Liver (tissue), 9 donors: ENCODE results near the gene ETS2. TPM values are rescaled to one million over a fixed set of nuclear protein-coding genes. Genes with fewer than 3 reads are reported as not detected.

Experiments used
- DNase-seq: peaks from one replicate; pipeline ENCODE4 v3.0.0-alpha.2; 2017; ENCODE audit warnings: low spot score
- H3K27ac ChIP-seq, 2 donors: one replicate each; pipeline ENCODE4 v1.7.0; 2013; ENCODE audit warnings: inconsistent platforms in 2 of 2, low read length in 2 of 2, control low read depth in 1 of 2, low read depth in 1 of 2, mild to moderate bottlenecking in 1 of 2
- H3K27me3 ChIP-seq, 4 donors: one replicate each; pipeline versions ENCODE4 v1.6.1 to v1.7.0; 2013; ENCODE audit warnings: low read length in 3 of 4, inconsistent platforms in 1 of 4, mild to moderate bottlenecking in 1 of 4, moderate library complexity in 1 of 4; ENCODE audit not compliant: control insufficient read depth in 4 of 4, insufficient read depth in 4 of 4
- H3K36me3 ChIP-seq, 4 donors: one replicate each; pipeline versions ENCODE4 v1.6.1 to v1.7.0; 2013; ENCODE audit warnings: low read length in 3 of 4, mild to moderate bottlenecking in 3 of 4, low read depth in 1 of 4, moderate library complexity in 1 of 4; ENCODE audit not compliant: control insufficient read depth in 4 of 4, insufficient read depth in 3 of 4
- H3K4me1 ChIP-seq, 4 donors: one replicate each; pipeline versions ENCODE4 v1.6.1 to v1.7.0; 2013; ENCODE audit warnings: low read length in 3 of 4, mild to moderate bottlenecking in 3 of 4, moderate library complexity in 1 of 4; ENCODE audit not compliant: control insufficient read depth in 4 of 4, insufficient read depth in 4 of 4
- H3K4me3 ChIP-seq, 3 donors: one replicate each; pipeline versions ENCODE4 v1.6.1 to v1.7.0; 2013; ENCODE audit warnings: low read length in 3 of 3, control low read depth in 1 of 3, low read depth in 1 of 3, mild to moderate bottlenecking in 1 of 3
- H3K9ac ChIP-seq, 2 donors: one replicate each; pipeline ENCODE4 v1.7.0; 2013; ENCODE audit warnings: low read length in 2 of 2, mild to moderate bottlenecking in 2 of 2, moderate library complexity in 2 of 2, control low read depth in 1 of 2, low read depth in 1 of 2
- H3K9me3 ChIP-seq, 4 donors: one replicate each; pipeline versions ENCODE4 v1.6.1 to v1.7.0; 2013; ENCODE audit warnings: low read length in 3 of 4; ENCODE audit not compliant: control insufficient read depth in 4 of 4
- EGR1 ChIP-seq, 2 donors: IDR thresholded peaks; 2 replicates each; pipeline ENCODE4 v1.6.1; 2016 to 2018; ENCODE audit warnings: antibody characterized with exemption in 2 of 2, low read depth in 2 of 2
- FOXA2 ChIP-seq: IDR thresholded peaks from 2 replicates; pipeline ENCODE4 v1.6.1; 2016; ENCODE audit warnings: antibody characterized with exemption
- GABPA ChIP-seq, 2 donors: IDR thresholded peaks in 1 of 2; conservative IDR thresholded peaks in 1 of 2; 2 replicates each; pipeline ENCODE4 v1.6.1; 2016; ENCODE audit warnings: antibody characterized with exemption in 2 of 2, mild to moderate bottlenecking in 1 of 2, moderate library complexity in 1 of 2
- HNF4A ChIP-seq, 2 donors: conservative IDR thresholded peaks; 2 replicates each; pipeline ENCODE4 v1.6.1; 2016; ENCODE audit warnings: antibody characterized with exemption in 2 of 2, mild to moderate bottlenecking in 2 of 2
- HNF4G ChIP-seq: IDR thresholded peaks from 2 replicates; pipeline ENCODE4 v1.6.1; 2016; ENCODE audit warnings: antibody characterized with exemption
- MAX ChIP-seq: IDR thresholded peaks from 2 replicates; pipeline ENCODE4 v1.6.1; 2016; ENCODE audit warnings: antibody characterized with exemption
- NR2F2 ChIP-seq: IDR thresholded peaks from 2 replicates; pipeline ENCODE4 v1.6.1; 2016; ENCODE audit warnings: antibody characterized with exemption
- RAD21 ChIP-seq, 2 donors: IDR thresholded peaks; 2 replicates each; pipeline ENCODE4 v1.6.1; 2016; ENCODE audit warnings: antibody characterized with exemption in 2 of 2, mild to moderate bottlenecking in 2 of 2
- RXRA ChIP-seq, 2 donors: IDR thresholded peaks; 2 replicates each; pipeline ENCODE4 v1.6.1; 2017 to 2018; ENCODE audit warnings: antibody characterized with exemption in 2 of 2, mild to moderate bottlenecking in 1 of 2
- SP1 ChIP-seq: IDR thresholded peaks from 2 replicates; pipeline ENCODE4 v1.6.1; 2018; ENCODE audit warnings: antibody characterized with exemption, mild to moderate bottlenecking
- TAF1 ChIP-seq: conservative IDR thresholded peaks from 2 replicates; pipeline ENCODE4 v1.6.1; 2016; ENCODE audit warnings: antibody characterized with exemption, mild to moderate bottlenecking
- YY1 ChIP-seq: IDR thresholded peaks from 2 replicates; pipeline ENCODE4 v1.6.1; 2016; ENCODE audit warnings: antibody characterized with exemption, mild to moderate bottlenecking
- WGBS: extraction: QIAGEN DNeasy Blood & Tissue Kit; methylation state at CpG from one replicate; pipeline ENCODE4 v1.1.7; 2013; 5-methylcytosine and 5-hydroxymethylcytosine counted together
- polyA plus RNA-seq, 2 donors: library from polyadenylated mRNA; stranded (reverse) in 1 of 2; unstranded in 1 of 2; fragments of 200-250 nt in 1 of 2; fragments of >200 nt in 1 of 2; fragmentation: Nextera tagmentation in 1 of 2; extraction: Ambion mirVana in 1 of 2; gene quantifications; one replicate each; pipeline versions ENCODE4 v1.2.1 to v1.2.3, GENCODE V29; 2013 to 2015
- total RNA-seq, 2 donors: library from RNA; depleted of rRNA; stranded (reverse); fragments of >200 nt; gene quantifications; one replicate each; pipeline ENCODE4 v1.2.3, GENCODE V29; 2014
- TF ChIP-seq, protein P1 (sequence below): IDR thresholded peaks from 2 replicates; pipeline ENCODE4 v1.6.1; 2016; ENCODE audit warnings: antibody characterized with exemption, mild to moderate bottlenecking
- TF ChIP-seq, protein P2 (sequence below): IDR thresholded peaks from 2 replicates; pipeline ENCODE4 v1.6.1; 2016; ENCODE audit warnings: antibody characterized with exemption
- TF ChIP-seq, protein P3 (sequence below): fragments of 150-350 bp; IDR thresholded peaks from 2 replicates; pipeline ENCODE4 v1.5.1; 2017; ENCODE audit warnings: improper control_type of control experiment, low read depth, low read length; ENCODE audit not compliant: missing input control
- TF ChIP-seq, protein P4 (sequence below): IDR thresholded peaks from 2 replicates; pipeline ENCODE4 v1.6.1; 2016; ENCODE audit warnings: antibody characterized with exemption
- donor health status: healthy.
- donor health status: healthy.
- donor health status: healthy.
- donor health status: healthy.
- donor health status: healthy.

The ETS2 gene
- total and polyA plus RNA-seq, 4 donors: 20.2 to 90.7 (median 41.8) TPM

- Histone ChIP-seq H3K9me3 (peaks cover 0 to 4% (median 0%) of the 10 kb centered on the region in 4 donors), H3K36me3 (no peaks in the 10 kb centered on the region), H3K9ac (no peak overlapping the region), H3K4me1 (no peaks in the 10 kb centered on the region), H3K27me3 (no peaks in the 10 kb centered on the region), H3K27ac (no peak overlapping the region), H3K4me3 (no peak overlapping the region)
- TF ChIP-seq SP1 (no peak), EGR1 (IDR thresholded peaks at IDR 0.05; ENCODE audit: low read depth in 2 of 2) (no peak), FOXA2 (no peak), TAF1 (no peak), NR2F2 (no peak), YY1 (no peak)
- TF ChIP-seq, protein P1, sequence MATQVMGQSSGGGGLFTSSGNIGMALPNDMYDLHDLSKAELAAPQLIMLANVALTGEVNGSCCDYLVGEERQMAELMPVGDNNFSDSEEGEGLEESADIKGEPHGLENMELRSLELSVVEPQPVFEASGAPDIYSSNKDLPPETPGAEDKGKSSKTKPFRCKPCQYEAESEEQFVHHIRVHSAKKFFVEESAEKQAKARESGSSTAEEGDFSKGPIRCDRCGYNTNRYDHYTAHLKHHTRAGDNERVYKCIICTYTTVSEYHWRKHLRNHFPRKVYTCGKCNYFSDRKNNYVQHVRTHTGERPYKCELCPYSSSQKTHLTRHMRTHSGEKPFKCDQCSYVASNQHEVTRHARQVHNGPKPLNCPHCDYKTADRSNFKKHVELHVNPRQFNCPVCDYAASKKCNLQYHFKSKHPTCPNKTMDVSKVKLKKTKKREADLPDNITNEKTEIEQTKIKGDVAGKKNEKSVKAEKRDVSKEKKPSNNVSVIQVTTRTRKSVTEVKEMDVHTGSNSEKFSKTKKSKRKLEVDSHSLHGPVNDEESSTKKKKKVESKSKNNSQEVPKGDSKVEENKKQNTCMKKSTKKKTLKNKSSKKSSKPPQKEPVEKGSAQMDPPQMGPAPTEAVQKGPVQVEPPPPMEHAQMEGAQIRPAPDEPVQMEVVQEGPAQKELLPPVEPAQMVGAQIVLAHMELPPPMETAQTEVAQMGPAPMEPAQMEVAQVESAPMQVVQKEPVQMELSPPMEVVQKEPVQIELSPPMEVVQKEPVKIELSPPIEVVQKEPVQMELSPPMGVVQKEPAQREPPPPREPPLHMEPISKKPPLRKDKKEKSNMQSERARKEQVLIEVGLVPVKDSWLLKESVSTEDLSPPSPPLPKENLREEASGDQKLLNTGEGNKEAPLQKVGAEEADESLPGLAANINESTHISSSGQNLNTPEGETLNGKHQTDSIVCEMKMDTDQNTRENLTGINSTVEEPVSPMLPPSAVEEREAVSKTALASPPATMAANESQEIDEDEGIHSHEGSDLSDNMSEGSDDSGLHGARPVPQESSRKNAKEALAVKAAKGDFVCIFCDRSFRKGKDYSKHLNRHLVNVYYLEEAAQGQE: no peak
- 90% methylated on average over 5 of the region's 5 CpGs for WGBS
- DNase-seq: no peak
These were observed 30.0 kb upstream of the ETS2 start for GRCh38 chr21:38775733-38776132.

DNA sequence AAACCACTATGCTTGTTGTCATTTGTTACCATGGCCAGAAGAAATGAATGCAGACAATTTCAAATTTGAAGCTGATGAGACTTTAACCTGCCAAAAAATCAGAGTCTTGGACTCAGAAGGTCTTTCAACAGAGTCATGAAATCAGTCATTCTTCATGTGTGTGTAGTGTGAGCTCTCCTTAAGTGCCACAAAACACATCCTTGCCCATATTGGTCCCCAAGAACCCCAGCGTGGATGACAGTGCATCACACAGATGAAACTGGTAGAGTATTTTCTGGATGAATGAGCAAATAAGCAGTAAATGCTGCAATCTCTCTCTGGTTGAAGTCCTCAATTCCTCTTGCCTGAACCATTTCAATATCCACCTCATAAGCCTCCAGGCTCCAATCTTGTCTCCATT lies 28.7 kb upstream of the ETS2 start:
- no peak overlapping the region for H3K27ac ChIP-seq
- 83% methylated on average over 1 of the region's 1 CpG for WGBS

More for the DNA sequence above, 28.7 kb upstream of the ETS2 start:
- no peaks in the 10 kb centered on the region for H3K27me3 ChIP-seq
- no peaks in the 10 kb centered on the region for H3K4me1 ChIP-seq
- H3K36me3 ChIP-seq: no peaks in the 10 kb centered on the region
- H3K9me3 ChIP-seq: peaks cover 0 to 4% (median under 1%) of the 10 kb centered on the region in 4 donors
- no peak overlapping the region for H3K9ac ChIP-seq
- DNase-seq: no peak
- no peak overlapping the region for H3K4me3 ChIP-seq
- TF ChIP-seq, protein P2, sequence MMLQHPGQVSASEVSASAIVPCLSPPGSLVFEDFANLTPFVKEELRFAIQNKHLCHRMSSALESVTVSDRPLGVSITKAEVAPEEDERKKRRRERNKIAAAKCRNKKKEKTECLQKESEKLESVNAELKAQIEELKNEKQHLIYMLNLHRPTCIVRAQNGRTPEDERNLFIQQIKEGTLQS: no peak
- no peak for TF ChIP-seq RAD21 (IDR thresholded peaks at IDR 0.05)
- no peak for TF ChIP-seq HNF4G
- no peak for TF ChIP-seq MAX
- no peak for TF ChIP-seq HNF4A (conservative IDR thresholded peaks at IDR 0.05)
- TF ChIP-seq YY1: no peak
- TF ChIP-seq, protein P3, sequence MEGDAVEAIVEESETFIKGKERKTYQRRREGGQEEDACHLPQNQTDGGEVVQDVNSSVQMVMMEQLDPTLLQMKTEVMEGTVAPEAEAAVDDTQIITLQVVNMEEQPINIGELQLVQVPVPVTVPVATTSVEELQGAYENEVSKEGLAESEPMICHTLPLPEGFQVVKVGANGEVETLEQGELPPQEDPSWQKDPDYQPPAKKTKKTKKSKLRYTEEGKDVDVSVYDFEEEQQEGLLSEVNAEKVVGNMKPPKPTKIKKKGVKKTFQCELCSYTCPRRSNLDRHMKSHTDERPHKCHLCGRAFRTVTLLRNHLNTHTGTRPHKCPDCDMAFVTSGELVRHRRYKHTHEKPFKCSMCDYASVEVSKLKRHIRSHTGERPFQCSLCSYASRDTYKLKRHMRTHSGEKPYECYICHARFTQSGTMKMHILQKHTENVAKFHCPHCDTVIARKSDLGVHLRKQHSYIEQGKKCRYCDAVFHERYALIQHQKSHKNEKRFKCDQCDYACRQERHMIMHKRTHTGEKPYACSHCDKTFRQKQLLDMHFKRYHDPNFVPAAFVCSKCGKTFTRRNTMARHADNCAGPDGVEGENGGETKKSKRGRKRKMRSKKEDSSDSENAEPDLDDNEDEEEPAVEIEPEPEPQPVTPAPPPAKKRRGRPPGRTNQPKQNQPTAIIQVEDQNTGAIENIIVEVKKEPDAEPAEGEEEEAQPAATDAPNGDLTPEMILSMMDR: no peak
- no peak for TF ChIP-seq GABPA (IDR thresholded peaks at IDR 0.05 in 1 of 2, conservative IDR thresholded peaks at IDR 0.05 in 1 of 2)
- no peak for TF ChIP-seq EGR1 (IDR thresholded peaks at IDR 0.05; ENCODE audit: low read depth in 2 of 2)
- TF ChIP-seq NR2F2: no peak
- no peak for TF ChIP-seq RXRA (IDR thresholded peaks at IDR 0.05)
- TF ChIP-seq, protein P4, sequence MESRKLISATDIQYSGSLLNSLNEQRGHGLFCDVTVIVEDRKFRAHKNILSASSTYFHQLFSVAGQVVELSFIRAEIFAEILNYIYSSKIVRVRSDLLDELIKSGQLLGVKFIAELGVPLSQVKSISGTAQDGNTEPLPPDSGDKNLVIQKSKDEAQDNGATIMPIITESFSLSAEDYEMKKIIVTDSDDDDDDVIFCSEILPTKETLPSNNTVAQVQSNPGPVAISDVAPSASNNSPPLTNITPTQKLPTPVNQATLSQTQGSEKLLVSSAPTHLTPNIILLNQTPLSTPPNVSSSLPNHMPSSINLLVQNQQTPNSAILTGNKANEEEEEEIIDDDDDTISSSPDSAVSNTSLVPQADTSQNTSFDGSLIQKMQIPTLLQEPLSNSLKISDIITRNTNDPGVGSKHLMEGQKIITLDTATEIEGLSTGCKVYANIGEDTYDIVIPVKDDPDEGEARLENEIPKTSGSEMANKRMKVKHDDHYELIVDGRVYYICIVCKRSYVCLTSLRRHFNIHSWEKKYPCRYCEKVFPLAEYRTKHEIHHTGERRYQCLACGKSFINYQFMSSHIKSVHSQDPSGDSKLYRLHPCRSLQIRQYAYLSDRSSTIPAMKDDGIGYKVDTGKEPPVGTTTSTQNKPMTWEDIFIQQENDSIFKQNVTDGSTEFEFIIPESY: no peak
- TF ChIP-seq TAF1: no peak
